K562 (cell line): ENCODE measurements around the gene NRTN. TPM values are rescaled to one million over a fixed set of nuclear protein-coding genes. Genes with fewer than 3 reads are reported as not detected.

Source experiments
- IRF9 ChIP-seq: fragments of 450-650 bp; IDR thresholded peaks from 2 replicates; pipeline ENCODE4 v1.6.1; 2016; ENCODE audit warnings: missing biosample characterization, missing genetic modification characterization
- JUN ChIP-seq, 2 experiments: sonication (generic) in 1 of 2; formaldehyde crosslinking in 1 of 2; IDR thresholded peaks; 2 replicates each; pipeline versions ENCODE4 v1.6.1 to v1.8.0; 2012 to 2022; ENCODE audit warnings: borderline replicate concordance in 2 of 2, mild to moderate bottlenecking in 2 of 2, improper control_type of control experiment in 1 of 2, low read depth in 1 of 2, low read length in 1 of 2, missing genetic modification reagents in 1 of 2
- NONO ChIP-seq, 2 experiments: fragments of 200-400 bp in 1 of 2; fragments of 450-650 bp in 1 of 2; formaldehyde crosslinking in 1 of 2; IDR thresholded peaks; 2 replicates each; pipeline ENCODE4 v1.6.1; 2017; ENCODE audit warnings: low read depth in 2 of 2, mild to moderate bottlenecking in 2 of 2, moderate library complexity in 2 of 2, low read length in 1 of 2
- POLR2G ChIP-seq: fragments of 200-400 bp; formaldehyde crosslinking; IDR thresholded peaks from 2 replicates; pipeline ENCODE4 v1.6.1; 2017; ENCODE audit warnings: low read depth, mild to moderate bottlenecking, antibody characterized with exemption, low read length, moderate library complexity
- RBFOX2 ChIP-seq: fragments of 200-400 bp; formaldehyde crosslinking; IDR thresholded peaks from 2 replicates; pipeline ENCODE4 v1.6.1; 2017; ENCODE audit warnings: low read depth, mild to moderate bottlenecking, low read length, moderate library complexity
- SMAD3 ChIP-seq: fragments of 450-650 bp; formaldehyde crosslinking; conservative IDR thresholded peaks from 2 replicates; pipeline ENCODE4 v1.4.0; 2020; ENCODE audit warnings: mild to moderate bottlenecking
- ZBTB40 ChIP-seq, 2 experiments: fragments of 450-650 bp in 1 of 2; sonication (generic) in 1 of 2; formaldehyde crosslinking in 1 of 2; IDR thresholded peaks; 2 replicates each; pipeline versions ENCODE4 v1.7.1 to v1.9.0; 2016 to 2022; ENCODE audit warnings: inconsistent platforms in 1 of 2, mild to moderate bottlenecking in 1 of 2, missing genetic modification reagents in 1 of 2
- polyA plus RNA-seq, 8 experiments: library from polyadenylated mRNA; depleted of rRNA in 4 of 8; stranded (reverse) in 5 of 8; unstranded in 3 of 8; fragments of >200 nt; fragmentation: Nextera tagmentation in 2 of 8; fragmentation: Illumina TruSeq in 1 of 8; extraction: Ambion mirVana in 2 of 8; extraction: Trizol in 1 of 8; gene quantifications; 2 replicates each; pipeline versions ENCODE4 v1.2.1 to v1.2.3, GENCODE V29; 2011 to 2014; ENCODE audit warnings: inconsistent platforms in 1 of 8, missing spikeins in 1 of 8
- total RNA-seq, 7 experiments: library from RNA; depleted of rRNA in 6 of 7; stranded (reverse); fragments of >200 nt in 6 of 7; fragmentation: Illumina TruSeq in 2 of 7; extraction: Trizol in 2 of 7; gene quantifications; 2 replicates each; pipeline versions ENCODE4 v1.2.1 to v1.2.3, GENCODE V29; 2011 to 2021; ENCODE audit warnings: low replicate concordance in 1 of 7

NRTN gene
- total and polyA plus RNA-seq, 9 of the 15 experiments (the other 6 are each of a cell fraction or from before 2014, with no cell fraction given) = 0.62 to 8.1 (median 1.6) TPM; not detected in 2

GRCh38 chr19:5784581-5785147, 20.2 kb upstream of the NRTN start, which contains the start of gene PRR22 (continued):
- TF ChIP-seq JUN (IDR thresholded peaks at IDR 0.05; ENCODE audit: borderline replicate concordance, low read depth, low read length) (no peak), JUN (CRISPR knock-in tag; IDR thresholded peaks at IDR 0.05; ENCODE audit: borderline replicate concordance) (no peak), SMAD3 (CRISPR knock-in tag) (no peak), ZBTB40 (IDR thresholded peaks at IDR 0.05) (no peak), ZBTB40 (CRISPR knock-in tag; IDR thresholded peaks at IDR 0.05) (no peak), RBFOX2 (peak; percentile 61), POLR2G (peak; percentile 52), NONO (IDR thresholded peaks at IDR 0.05; ENCODE audit: low read depth in 2 of 2, low read length in 1 of 2) (no peak), IRF9 (no peak)
